HG03103 (cell line): ENCODE results near the gene FAM20C.
"Not testable (repeated sequence)": the region's sequence is repeated elsewhere in the genome, so short reads cannot be mapped to it uniquely, and the experiment has no call there.

ENCODE experiments used
- ATAC-seq: cut with Tn5 transposase; IDR thresholded peaks from one replicate; pipeline ENCODE4 v1.9.1; 2021; ENCODE audit warnings: low read depth; ENCODE audit not compliant: unreplicated experiment

FAM20C gene

DNA sequence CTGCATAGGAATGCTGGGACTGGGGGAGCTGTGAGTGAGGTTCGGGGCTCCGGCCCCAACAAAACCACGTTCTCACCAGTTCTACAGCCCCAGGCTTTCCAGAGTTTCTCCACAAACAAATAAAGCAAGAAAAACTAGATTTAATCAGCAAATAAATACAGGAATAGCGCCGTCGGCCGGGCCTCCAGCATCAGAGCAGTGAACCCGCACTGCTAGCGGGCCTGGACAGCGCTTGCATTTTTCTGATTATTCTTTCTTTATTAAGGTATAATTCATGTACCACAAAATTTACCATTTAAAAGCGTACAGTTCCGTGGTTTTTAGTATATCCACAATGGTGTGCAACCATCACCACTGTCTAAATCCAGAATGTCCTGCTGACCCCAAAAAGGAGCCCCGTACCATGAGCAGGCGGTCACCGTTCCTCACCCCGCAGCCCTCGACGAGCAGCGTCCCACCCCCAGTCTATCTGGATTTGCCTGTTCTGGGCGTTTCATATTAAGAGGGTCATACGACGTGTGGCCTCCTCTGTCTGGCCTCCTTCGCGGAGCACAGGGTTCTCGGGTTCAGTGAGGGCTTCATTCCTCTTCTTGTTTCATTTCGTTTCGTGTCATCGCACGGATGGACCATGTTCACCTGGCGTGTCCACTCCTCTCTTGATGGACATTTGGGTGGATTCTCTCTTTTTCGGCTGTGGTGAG, 62.1 kb downstream of the FAM20C start:
- no peak for ATAC-seq

DNA sequence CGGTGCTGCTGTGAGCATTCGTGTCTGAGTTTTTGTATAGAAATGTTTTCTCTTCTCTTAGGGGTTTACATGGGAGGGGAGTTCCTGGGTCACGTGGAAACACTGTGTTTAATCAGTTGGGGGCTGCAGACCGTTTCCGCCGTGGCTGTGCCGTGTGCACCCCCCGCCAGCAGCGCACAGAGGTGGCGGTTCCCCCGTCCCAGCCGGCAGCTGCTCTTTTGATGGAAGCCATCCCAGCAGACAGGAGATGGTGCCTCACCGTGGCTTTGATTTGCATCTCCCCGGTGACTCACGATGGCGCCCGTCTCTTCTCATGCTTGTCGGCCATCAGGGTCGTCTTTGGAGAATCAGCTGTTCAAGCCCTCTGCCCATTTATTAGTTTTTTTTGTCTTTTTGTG, 62.7 kb downstream of the FAM20C start:
- no peak for ATAC-seq

DNA sequence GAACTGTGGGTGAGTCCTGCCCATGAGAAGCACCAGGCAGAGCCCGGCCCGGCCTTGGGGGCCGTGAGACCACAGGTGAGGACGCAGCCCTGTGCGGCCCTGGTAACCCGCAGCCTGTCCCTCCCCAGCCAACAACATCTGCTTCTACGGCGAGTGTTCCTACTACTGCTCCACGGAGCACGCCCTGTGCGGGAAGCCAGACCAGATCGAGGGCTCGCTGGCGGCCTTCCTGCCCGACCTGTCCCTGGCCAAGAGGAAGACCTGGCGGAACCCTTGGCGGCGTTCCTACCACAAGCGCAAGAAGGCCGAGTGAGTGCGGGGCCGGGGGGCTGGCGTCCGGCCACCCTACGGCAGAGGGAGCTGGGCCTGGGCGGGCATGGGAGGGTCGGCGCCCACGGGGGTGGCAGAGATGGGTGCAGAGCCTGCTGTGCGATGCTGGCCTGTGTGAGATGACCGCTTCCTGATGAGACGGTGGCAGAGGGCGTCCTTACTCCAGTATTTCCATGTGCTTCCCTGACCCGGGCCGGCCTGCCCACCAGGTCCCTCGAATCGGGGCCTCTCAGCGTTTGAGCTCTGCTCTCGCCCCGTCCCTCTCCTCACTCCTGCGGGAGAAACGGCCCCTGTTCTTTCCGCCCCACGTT, 63.5 kb downstream of the FAM20C start:
- no peak for ATAC-seq

GRCh38 chr7:256461-256940, 64.1 kb downstream of the FAM20C start:
- no peak for ATAC-seq

DNA sequence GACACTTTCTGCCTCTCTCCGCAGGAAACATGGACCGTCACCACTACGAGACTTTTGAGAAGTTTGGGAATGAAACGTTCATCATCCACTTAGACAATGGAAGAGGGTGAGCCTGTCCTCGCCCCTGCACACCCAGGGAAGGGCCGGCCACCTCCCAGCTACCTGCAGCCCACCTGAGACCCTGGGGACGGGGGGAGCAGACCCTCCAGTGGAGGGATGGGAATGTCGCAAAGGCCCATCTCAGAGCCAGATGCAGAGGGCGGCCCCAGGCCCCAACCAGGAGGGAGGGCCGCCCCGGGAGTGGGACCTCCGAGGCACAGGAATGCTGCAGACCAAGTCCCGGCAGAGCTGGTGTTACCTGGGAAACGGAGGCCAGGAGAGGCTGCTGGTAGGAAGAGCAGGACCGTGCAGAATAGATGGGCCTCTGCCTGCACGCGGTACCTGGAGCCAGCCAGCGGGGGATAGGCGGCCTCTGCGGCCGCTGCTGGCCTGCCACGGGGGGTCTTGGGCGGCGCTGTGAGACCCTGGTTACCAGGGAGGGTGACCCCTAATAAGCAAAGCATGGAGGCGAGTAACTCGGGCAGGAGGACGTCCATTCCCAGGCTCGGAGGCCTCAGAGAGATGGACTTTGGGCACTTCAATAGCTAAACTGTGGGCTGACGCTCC, 64.7 kb downstream of the FAM20C start:
- ATAC-seq = no peak

GRCh38 chr7:257647-257992, 65.2 kb downstream of the FAM20C start:
- ATAC-seq = no peak

DNA sequence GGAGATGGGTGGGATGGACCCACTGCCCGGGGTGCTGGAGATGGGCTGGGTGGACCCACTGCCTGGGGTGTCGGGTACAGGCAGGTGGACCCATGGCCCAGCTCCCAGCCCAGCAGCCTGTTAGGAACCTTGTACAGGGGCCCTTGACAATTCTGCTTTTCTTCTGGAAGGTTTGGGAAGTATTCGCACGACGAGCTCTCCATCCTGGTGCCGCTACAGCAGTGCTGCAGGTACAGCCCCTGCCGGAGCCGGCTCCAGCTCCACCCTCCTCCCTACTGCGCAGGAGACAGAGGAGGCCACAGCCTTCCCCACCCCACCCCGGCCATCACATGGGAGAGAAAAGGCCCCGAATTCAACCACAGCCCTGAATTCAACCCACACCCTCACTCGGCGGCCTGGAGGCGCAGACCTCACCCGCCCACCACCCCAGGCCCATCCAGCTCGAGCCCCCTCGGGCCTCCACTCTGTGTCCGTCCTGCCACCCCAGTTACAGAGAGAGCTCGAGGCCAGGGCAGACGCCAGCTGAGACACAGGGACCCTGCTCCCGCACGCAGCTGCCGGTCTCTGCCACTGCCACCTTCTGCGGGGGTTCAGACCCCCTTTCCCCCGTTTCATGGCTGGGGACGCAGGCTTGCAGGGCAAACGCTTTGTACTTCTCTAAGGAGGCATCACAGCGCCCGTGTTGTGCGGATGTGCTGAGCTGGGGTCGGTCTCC, 66.3 kb downstream of the FAM20C start:
- ATAC-seq = no peak

DNA sequence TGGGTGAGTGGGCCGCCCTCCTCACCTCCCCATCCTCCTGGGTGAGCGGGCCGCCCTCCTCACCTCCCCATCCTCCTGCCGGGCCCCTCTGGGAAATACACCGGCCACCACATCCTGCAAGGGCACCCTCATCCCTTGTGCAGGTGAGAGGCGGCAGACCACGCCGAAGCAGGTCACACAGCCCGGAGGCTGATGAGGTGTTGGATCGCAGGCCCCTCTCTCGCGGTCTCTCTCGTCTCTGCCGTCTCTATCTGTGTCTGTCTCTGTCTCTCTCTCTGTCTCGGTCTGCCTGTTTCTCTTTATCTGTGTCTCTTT, 66.8 kb downstream of the FAM20C start:
- ATAC-seq = no peak

DNA sequence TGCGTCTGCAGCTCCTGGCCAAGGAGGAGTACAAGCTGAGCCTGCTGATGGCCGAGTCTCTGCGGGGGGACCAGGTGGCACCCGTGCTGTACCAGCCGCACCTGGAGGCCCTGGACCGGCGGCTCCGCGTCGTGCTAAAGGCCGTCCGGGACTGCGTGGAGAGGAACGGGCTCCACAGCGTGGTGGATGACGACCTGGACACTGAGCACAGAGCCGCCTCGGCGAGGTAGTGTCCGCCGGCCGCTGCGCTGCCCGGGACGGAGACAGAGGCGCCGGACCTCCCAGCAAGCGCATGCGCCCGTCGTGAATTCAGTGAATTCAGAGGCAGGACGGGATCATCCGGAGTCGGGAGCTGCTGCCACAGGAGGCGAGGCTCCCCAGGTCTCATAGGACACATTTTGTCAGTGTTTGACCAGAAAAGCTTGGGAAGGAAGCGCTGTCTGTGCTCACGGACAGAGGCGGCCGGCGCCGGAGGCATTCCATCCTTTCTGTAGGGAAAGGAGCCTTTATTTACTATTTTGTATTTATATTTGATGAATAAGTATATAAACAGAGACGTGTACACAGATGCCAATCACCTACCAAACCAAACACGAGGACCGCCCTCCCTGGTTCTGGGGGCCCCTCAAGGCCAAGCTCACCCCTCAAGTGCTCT, 67.5 kb downstream of the FAM20C start:
- no peak for ATAC-seq

DNA sequence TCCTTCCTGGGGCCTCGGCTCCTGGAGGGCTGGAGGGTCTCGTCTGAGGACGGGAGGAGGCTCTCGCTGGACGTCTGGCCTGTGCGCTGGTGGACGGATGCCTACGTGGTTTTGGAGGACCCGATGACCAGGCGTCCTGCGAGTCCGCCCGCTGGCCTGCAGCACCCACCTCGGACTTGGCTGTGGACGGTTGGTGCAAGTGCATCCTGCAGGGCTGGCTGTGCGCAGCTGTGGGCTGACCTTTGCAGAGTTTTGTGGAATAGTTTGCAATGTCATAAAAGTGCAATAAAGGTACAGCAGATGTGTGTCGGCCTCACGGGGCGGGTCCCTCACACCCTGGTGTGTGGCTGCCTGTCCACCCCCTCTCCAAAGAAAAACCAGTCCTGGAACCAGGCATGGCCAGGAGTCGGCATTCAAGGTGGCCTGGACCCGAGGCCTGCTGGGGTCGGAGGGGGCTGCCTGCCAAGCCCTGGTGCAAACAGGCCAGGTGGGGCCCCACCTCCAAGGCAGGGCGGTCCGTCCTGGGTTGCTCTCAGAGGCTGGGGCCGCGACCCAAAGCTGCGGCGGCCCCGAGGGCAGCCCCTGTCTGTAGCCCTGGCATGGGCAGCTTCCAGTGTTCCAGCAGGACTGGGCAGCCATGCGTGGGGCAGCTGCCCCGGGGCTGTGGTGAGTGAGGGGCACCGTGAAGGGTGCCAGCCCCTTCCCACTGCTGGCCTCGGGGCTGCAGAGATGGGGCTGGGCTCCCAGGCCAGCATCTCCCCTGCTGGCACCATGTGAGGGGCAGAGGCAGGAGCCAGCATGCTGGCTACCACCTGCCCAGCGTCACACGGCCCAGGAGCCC, 68.3 kb downstream of the FAM20C start:
- no peak for ATAC-seq

- no peak for ATAC-seq
Observed at GRCh38 chr7:261341-262250, 69.2 kb downstream of the FAM20C start.

GRCh38 chr7:262251-262572, 69.8 kb downstream of the FAM20C start:
- no peak for ATAC-seq

DNA sequence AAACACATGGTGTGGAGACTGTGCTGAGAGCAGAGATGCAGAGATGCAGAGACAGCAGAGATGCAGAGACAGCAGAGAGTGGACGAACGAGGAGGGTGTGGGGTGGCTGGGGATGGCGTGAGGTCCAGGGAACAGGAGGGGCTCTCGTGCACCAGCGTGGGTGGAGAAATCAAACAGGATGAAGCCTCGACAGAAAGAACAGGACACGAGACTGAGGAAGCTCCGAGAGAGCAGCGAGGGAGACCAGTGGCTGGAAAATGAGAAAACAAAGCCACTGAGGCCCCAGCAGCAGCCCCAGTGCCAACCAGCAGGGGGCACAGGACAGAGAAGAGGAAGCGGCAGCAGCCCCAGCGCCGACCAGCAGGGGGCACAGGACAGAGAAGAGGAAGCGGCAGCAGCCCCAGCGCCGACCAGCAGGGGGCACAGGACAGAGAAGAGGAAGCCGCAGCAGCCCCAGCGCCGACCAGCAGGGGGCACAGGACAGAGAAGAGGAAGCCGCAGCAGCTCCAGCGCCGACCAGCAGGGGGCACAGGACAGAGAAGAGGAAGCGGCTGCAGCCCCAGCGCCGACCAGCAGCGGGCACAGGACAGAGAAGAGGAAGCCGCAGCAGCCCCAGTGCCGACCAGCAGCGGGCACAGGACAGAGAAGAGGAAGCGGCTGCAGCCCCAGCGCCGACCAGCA, 70.4 kb downstream of the FAM20C start:
- not testable (repeated sequence) for ATAC-seq

DNA sequence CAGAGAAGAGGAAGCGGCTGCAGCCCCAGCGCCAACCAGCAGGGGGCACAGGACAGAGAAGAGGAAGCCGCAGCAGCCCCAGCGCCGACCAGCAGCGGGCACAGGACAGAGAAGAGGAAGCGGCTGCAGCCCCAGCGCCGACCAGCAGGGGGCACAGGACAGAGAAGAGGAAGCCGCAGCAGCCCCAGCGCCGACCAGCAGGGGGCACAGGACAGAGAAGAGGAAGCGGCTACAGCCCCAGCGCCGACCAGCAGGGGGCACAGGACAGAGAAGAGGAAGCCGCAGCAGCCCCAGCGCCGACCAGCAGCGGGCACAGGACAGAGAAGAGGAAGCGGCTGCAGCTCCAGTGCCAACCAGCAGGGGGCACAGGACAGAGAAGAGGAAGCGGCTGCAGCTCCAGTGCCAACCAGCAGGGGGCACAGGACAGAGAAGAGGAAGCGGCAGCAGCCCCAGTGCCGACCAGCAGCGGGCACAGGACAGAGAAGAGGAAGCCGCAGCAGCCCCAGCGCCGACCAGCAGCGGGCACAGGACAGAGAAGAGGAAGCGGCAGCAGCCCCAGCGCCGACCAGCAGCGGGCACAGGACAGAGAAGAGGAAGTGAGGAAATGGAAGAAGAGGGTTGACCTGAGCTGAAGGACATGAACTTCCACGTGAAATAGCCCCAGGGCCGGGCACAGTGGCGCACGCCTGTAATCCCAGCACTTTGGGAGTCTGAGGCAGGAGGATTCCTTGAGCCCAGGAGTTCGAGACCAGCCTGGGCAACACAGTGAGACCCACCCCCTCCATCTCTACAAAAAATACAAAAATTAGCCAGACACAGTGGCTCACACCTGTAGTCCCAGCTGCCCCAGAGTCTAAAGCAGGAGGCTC, 71.3 kb downstream of the FAM20C start:
- not testable (repeated sequence) for ATAC-seq

GRCh38 chr7:264541-265191, 72.3 kb downstream of the FAM20C start:
- ATAC-seq = no peak

GRCh38 chr7:265192-265997, 73.0 kb downstream of the FAM20C start:
- ATAC-seq = no peak
